GM19193 (cell line): Measurements from ENCODE around the gene GADD45B.

Experiments
- POLR2A ChIP-seq: IDR thresholded peaks from 4 replicates; pipeline ENCODE4 v1.6.1; 2011; ENCODE audit not compliant: insufficient read depth, insufficient read length; ENCODE audit errors: extremely low read depth

The GADD45B gene

GRCh38 chr19:2436384-2436783 is 39.5 kb upstream of the GADD45B start:
- TF ChIP-seq POLR2A: no peak

- TF ChIP-seq POLR2A: no peak
These were observed 39.0 kb upstream of the GADD45B start for GRCh38 chr19:2436926-2437325.

DNA sequence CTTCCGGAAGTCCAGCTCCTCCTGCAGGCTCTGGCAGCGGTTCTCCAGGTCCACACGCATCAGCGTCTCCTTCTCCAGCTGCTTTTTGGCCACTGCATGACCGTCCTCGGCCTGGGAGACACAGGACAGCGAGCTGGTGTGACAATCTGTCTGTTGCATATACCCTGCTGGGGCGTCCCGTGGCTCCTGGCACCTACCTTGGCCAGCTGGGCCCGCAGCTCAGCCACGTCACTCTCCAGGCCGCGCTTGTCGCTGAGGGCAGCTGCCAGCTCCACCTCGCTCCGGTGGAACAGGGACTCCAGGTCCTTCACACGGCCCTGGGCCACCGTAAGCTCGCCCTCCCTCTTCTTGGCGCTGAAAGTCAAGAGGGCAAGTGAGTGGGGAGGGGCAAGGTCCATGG is 37.7 kb upstream of the GADD45B start:
- TF ChIP-seq POLR2A: no peak

GRCh38 chr19:2440515-2440914 is 35.4 kb upstream of the GADD45B start:
- TF ChIP-seq POLR2A: no peak

DNA sequence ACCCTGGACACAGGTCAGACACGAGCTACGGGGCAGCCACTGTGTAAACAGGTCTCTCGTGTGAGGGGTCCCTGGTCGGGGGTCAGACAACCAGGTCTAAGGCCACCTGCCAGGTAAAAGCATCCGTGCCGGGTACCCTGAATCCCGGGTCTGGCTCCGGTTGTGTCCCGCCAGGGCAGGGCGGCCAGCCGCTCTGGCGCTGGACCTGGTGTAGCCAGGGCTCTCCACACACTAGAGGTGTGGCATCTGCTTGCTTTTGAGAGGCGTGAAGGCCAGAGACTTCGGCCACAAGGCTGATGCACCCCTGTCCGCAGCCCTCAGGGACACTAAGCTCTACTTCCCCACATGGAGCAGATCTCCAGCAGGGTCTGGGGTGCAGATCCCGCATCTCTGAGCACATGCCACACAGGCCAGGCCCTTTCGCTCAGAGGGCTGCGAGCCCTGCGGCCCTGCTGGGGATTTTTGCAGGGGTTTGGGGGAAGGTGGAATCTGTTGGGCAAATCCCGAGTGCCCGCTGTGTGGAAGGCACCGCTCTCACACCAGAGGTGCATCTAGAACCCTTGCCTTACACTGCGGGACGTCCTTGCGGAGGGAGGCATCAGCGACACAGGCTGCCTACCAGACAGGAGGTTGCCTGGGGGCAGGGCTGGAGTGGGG is 34.7 kb upstream of the GADD45B start:
- TF ChIP-seq POLR2A: no peak

GRCh38 chr19:2443116-2443784 is 32.7 kb upstream of the GADD45B start:
- no peak for TF ChIP-seq POLR2A

DNA sequence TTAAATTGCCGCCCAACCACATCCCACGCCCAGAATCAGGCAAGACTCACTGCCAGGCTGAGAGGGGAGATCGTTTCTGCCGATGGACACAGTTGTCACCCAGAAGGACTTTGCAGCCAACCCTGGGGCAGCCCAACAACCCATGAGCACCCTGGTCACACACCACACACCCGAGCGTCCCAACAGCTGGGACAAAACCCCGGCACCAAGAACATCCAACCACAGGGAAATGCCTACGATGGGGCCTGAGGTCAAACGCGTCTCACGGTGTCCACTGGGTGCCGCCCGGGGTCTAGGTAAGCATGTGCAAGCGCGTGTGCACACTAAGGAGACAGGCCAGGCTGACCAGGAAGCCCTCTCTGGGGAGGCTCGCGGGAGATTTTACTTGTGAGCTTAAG is 32.1 kb upstream of the GADD45B start:
- no peak for TF ChIP-seq POLR2A

DNA sequence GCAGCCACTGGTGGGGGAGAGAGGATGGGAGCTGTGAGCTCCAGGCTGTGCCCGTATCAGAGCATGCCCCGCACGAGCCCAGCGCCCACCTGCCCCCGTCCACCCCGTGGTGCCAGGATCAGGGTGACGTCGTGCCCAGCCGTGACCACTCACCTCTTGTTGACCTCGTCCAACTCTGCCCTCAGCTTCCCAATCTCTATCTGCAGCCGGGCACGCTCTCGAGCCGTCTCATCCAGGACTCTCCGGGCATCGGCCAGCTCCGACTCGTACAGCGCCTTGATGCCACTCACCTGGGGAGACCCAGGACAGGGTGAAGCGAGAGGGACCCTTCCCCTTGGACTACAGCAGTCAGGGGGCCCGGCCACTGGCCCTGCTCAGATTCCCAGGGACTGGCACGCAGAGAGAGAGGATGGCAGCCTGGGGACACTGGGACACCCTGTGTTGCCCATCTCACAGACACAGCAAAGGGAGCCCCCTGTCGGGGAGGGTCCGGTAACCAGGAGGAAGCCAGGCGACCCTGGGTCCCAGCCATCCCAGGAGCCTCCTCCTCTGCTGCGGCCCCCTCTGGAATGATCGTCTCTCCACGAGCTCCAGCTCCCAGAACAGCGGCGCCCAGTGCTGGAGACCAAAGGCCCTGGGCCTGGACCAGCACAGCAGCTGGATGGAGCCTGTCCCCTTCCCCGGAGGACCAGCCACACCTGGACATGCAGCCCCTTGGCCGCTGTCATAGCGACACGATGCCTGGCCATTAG is 31.5 kb upstream of the GADD45B start:
- TF ChIP-seq POLR2A: no peak

GRCh38 chr19:2446381-2446780 is 29.5 kb upstream of the GADD45B start:
- no peak for TF ChIP-seq POLR2A

- TF ChIP-seq POLR2A: no peak
These were observed 26.9 kb upstream of the GADD45B start for GRCh38 chr19:2449019-2449418.

GRCh38 chr19:2451138-2451537 is 24.8 kb upstream of the GADD45B start:
- no peak for TF ChIP-seq POLR2A

- TF ChIP-seq POLR2A: no peak
These were observed 24.2 kb upstream of the GADD45B start for GRCh38 chr19:2451741-2452140.

DNA sequence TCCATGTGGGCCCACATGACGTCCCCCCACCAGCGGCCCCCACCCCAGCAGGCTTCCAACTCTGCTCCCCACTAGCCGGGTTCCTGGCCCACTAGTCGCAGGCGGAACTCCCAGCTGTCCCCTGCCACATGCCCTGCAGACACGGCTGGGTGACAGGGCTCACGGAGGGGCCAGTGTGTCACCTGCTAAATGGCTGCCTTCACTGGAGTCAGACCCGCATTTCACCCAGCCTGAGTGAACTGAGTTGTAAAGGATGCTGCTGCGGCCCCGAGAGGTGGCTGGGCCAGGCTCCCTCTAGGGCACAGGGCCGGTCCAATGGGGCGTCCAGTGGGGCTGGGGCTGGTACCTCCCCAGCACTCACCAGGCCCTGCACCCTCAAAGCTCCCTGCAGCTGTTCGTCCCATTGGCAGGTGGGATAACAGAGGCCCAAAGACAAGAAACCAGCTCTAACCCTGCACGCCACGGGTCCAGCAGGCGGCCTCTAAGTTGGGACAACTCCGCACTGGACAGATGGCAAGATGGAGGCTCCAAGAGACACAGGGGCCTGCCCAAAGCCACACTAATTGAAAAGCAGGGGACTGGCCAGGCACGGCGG is 22.4 kb upstream of the GADD45B start:
- no peak for TF ChIP-seq POLR2A

DNA sequence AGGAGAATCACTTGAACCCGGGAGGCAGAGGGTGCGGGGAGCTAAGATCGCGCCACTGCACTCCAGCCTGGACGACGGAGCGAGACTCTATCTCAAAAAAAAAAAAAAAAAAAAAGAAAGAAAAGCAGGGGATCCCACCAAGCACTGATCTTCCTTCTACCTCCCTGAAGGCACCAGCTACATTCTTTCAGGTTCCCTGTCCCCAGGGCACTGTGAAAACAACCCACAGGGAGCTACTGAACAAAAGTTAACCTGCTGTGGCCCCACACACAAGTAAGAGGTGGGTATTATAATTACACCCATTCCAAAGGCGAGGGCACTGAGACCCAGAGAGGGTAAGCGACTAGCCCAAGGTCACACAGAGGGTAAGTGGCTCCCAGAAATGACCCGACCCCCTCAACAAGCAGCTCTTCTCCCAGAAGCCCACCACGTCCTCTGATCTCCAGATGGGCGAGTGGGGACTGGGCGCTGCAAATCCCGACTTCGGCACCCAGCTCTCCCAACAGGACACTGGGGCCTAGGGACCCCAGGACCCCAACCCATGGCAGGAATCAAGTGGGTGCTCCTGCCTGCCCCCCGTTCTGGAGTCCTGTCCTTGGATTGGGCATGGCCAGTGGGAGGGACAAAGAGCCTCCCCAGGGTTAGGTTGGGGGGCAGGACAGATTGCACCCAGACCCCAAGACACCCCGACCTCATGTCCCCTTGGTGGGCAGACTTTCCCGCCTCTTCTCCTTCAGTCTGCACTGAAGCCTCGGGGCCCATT is 21.5 kb upstream of the GADD45B start:
- no peak for TF ChIP-seq POLR2A

DNA sequence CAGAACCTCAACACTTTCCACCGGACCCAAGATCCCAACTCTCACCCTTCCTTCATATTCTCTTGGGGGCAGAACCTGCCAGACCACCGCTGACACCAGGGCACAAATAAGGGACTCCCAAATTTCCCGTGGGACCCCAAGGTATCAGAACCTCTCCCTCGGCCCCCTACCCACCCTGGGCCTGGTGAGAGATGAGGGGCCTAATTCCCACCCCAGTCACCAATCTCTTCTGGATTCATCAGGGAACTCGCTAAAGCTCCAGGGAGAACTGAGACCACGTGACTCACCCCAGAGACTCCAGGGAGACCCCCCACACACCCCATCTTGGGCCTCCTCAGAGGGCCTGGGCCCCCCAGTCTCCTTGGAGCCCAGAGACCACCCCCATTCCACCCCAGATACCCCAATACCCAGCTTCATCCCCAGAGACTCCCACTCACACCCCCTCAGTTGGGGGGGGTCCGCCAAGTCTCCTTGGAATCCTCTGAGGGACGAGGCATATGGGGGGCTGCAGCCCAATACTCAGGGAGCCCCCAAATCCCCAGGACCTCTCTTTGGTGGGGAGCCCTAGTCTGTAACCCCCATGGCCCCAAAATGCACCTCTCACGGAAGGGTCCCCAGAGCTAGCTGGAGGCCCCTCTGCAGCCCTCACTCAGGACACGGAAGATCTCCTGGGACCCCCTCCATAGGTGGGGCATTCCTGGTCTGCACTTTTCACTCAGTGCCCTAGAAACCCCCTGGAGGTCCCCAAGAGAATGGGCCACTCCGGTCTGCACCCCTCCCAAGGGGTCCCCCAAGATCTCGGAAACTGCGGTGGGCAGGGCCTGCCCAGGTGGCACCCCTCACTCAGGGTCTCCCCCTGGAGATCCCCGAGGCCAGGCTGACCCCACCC is 20.7 kb upstream of the GADD45B start:
- TF ChIP-seq POLR2A: no peak
